Left ventricle myocardium inferior (tissue), 1 donor: ENCODE measurements around the gene EXTL1. TPM values are rescaled to one million over a fixed set of nuclear protein-coding genes. Genes with fewer than 3 reads are reported as not detected.

Experiments
- DNase-seq: peaks from one replicate; pipeline ENCODE4 v3.0.0-alpha.2; 2020
- H3K27ac ChIP-seq: fragments of 200-600 bp; replicated peaks from 2 replicates; pipeline ENCODE4 v1.8.0; 2021
- H3K27me3 ChIP-seq: fragments of 200-600 bp; 2 replicates; pipeline ENCODE4 v1.8.0; 2021; ENCODE audit warnings: low read depth
- H3K36me3 ChIP-seq: fragments of 200-600 bp; 2 replicates; pipeline ENCODE4 v1.8.0; 2021
- H3K4me1 ChIP-seq: fragments of 200-600 bp; 2 replicates; pipeline ENCODE4 v1.8.0; 2021
- H3K4me3 ChIP-seq: fragments of 200-600 bp; 2 replicates; pipeline ENCODE4 v1.8.0; 2021; ENCODE audit warnings: mild to moderate bottlenecking, moderate library complexity
- H3K9me3 ChIP-seq: fragments of 200-600 bp; replicated peaks from 2 replicates; pipeline ENCODE4 v1.8.0; 2021
- intact Hi-C: fragments of 100-400 bp; cut with micrococcal nuclease; formaldehyde crosslinking; loops from one replicate; pipeline ENCODE4 v1.11.0; 2022
- total RNA-seq: library from RNA; stranded (reverse); fragmentation: NEBNext Ultra II Directional; extraction: Animal tissue kit (Norgen Biotek cat#: 25700); gene quantifications from one replicate; pipeline ENCODE4 v1.2.1, GENCODE V29; 2021
- TF ChIP-seq, protein P1 (sequence below): fragments of 200-600 bp; IDR thresholded peaks from 2 replicates; pipeline ENCODE4 v1.8.0; 2021; ENCODE audit warnings: antibody characterized with exemption, mild to moderate bottlenecking, borderline replicate concordance
- donor health status: DM: no; HTN: yes; CAD: no; lungs with severe emphysema.

EXTL1 gene
- total RNA-seq, 1 donor from 2014 or later = 11.3 TPM

DNA sequence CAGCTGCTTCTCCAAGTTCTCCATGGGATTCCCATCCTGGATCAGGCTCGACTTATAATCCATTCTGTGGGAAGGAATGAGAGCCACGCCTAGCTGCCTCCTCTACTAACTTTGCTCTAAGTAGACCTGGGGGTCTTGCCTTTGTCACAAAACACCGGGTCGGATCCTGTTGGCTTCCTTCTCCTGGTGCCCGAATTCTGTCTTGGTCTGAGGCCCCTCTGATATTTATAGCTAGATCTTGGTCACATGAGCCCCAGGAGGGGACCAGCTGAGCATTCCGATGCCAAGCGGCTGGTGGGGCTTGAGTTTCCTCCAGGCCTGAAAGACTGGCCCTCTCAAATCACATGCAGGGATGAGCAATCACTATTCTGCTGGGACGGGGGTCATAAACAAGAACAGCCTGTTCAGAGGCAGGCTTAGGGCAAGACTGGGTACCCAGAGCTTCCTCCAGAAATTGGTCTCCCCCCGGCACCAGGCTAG lies 45.9 kb downstream of the EXTL1 start, which contains the start of gene TRIM63:
Gene TRIM63, minus strand, starts transcription at position 199 of the 480 bp plus-strand sequence. Its CDS starts 136 bp downstream, at position 63.
- intact Hi-C loops = no loop called here
- Histone ChIP-seq H3K27ac (peak within 1 kb of the TSS; percentile 96), H3K36me3 (peaks cover 33% of the 10 kb centered on the region), H3K9me3 (no peaks in the 10 kb centered on the region), H3K27me3 (peaks cover 18% of the 10 kb centered on the region), H3K4me1 (peaks cover under 1% of the 10 kb centered on the region), H3K4me3 (peak within 1 kb of the TSS; percentile 71)
- TF ChIP-seq, protein P1, sequence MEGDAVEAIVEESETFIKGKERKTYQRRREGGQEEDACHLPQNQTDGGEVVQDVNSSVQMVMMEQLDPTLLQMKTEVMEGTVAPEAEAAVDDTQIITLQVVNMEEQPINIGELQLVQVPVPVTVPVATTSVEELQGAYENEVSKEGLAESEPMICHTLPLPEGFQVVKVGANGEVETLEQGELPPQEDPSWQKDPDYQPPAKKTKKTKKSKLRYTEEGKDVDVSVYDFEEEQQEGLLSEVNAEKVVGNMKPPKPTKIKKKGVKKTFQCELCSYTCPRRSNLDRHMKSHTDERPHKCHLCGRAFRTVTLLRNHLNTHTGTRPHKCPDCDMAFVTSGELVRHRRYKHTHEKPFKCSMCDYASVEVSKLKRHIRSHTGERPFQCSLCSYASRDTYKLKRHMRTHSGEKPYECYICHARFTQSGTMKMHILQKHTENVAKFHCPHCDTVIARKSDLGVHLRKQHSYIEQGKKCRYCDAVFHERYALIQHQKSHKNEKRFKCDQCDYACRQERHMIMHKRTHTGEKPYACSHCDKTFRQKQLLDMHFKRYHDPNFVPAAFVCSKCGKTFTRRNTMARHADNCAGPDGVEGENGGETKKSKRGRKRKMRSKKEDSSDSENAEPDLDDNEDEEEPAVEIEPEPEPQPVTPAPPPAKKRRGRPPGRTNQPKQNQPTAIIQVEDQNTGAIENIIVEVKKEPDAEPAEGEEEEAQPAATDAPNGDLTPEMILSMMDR = no peak
- DNase-seq = peak; percentile 71

DNA sequence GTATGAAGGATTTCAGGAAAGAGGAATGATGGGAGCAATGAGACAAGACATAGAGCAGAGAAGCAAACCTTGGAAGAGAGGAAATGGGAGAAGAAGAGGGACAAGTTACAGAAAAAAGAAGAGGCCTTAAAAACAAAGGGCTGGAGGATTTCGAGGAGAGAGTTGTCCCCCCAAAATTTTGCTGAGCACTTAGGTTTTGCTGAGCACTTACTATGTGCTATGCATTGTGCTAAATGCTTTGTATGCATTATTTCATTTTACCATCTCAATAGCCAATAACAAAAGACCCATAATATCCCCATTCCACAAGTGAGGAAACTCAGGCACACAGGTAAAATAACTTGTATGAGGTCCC lies 48.3 kb downstream of the EXTL1 start:
- DNase-seq = no peak
- Histone ChIP-seq H3K4me1 (peaks cover 15% of the 10 kb centered on the region), H3K36me3 (peaks cover 17% of the 10 kb centered on the region), H3K9me3 (no peaks in the 10 kb centered on the region), H3K27ac (no peak overlapping the region), H3K27me3 (peaks cover 19% of the 10 kb centered on the region), H3K4me3 (no peak overlapping the region)
- TF ChIP-seq, protein P1 = no peak
- intact Hi-C loops = no loop called here

DNA sequence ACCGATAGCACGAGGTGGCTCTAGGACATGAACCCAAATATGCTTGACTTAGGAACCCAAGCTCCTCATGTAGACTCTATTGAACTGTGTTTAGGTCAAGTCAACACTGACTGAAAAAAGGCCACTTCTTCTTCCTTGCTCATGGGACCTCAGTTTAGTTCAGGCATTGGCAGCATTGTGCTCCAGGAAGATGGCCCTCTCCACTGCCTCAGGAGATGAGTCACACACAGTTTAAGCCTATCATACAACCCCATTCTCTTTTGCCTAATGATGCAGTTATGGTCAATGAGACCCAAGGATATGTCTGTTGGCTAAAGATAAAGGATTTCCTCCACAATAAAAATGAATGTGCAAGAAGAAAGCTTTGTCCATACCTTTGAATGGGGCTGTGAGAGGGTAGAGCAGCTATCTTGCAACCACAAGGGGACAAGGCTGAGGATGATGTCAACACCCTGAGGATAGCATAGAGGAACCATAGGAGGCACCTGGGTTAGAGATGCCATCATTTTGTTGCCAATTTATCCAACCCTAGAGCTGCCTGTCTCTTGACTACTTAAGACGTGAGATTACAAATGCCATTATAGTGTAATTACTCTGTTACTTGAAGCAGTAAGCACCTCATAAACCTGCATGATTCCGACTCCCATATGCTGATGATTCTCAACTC lies 48.9 kb downstream of the EXTL1 start:
- Histone ChIP-seq H3K36me3 (peaks cover 12% of the 10 kb centered on the region), H3K27me3 (peaks cover 24% of the 10 kb centered on the region), H3K4me1 (peaks cover 20% of the 10 kb centered on the region), H3K9me3 (no peaks in the 10 kb centered on the region), H3K4me3 (no peak overlapping the region), H3K27ac (no peak overlapping the region)
- no peak for DNase-seq
- TF ChIP-seq, protein P1 = no peak
- intact Hi-C loops = no loop called here

DNA sequence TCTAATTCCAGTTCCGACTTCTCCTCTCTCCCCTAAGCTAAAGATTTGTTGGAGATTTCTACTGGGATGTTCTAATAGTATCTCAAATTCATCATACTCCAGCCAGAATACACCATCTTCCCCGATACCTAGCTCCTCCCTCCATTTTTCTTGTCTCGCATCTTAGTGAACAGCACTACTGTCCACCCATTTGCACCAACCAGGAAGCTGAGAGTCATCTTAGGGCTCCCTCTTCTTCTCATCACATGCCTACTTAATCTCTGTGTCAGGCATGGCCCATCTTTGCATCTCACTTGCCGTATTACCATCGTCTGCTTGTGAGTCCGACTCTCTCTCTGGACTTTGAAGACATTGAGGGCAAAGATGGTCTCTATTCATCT lies 49.4 kb downstream of the EXTL1 start:
- DNase-seq = no peak
- Histone ChIP-seq H3K4me3 (no peak overlapping the region), H3K27ac (no peak overlapping the region), H3K27me3 (peaks cover 28% of the 10 kb centered on the region), H3K36me3 (peaks cover 6% of the 10 kb centered on the region), H3K9me3 (no peaks in the 10 kb centered on the region), H3K4me1 (peaks cover 25% of the 10 kb centered on the region)
- TF ChIP-seq, protein P1 = no peak
- intact Hi-C loops = no loop called here

DNA sequence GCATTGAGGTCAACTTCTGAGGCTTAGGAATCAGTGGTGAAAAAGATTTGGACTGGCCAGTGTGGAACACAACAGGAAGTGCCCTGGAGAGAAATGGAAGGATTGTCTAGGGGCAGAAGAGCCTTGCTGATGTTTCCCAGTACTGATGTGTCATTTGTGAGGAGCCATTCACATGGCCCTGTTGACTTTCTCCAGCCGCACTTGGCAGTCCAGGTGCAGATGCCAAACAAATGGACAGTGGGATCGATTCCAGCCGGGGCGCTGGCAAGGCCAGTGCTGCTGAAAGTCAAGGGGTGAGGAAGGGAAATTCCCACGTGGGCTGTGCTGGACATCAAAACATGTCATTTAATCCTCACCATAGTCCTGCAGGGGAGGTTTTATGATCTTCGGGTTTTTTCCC lies 50.7 kb downstream of the EXTL1 start:
- H3K9me3 ChIP-seq = no peaks in the 10 kb centered on the region
- no peak overlapping the region for H3K4me3 ChIP-seq
- peaks cover 33% of the 10 kb centered on the region for H3K4me1 ChIP-seq
- peak overlapping the region; percentile 77 for H3K27ac ChIP-seq
- DNase-seq = peak; percentile 65
- TF ChIP-seq, protein P1 = no peak
- H3K27me3 ChIP-seq = peaks cover 23% of the 10 kb centered on the region
- H3K36me3 ChIP-seq = no peaks in the 10 kb centered on the region
- intact Hi-C loops = no loop called here
